ENCODE data around the gene NCOA4.
"Not testable (repeated sequence)": the region's sequence is repeated elsewhere in the genome, so short reads cannot be mapped to it uniquely, and the experiment has no call there.

Gene NCOA4

GRCh38 chr10:46052057-46052790 lies 21.8 kb upstream of the NCOA4 start:
- DNase-seq, result no peak

GRCh38 chr10:46050941-46051623 lies 20.7 kb upstream of the NCOA4 start:
- DNase-seq, result peak in 1 of 2 experiments; percentile 11

- DNase-seq, result not testable (repeated sequence)
Observed at GRCh38 chr10:46049497-46049831, 19.0 kb upstream of the NCOA4 start.

- no peak for DNase-seq
Observed at GRCh38 chr10:46048152-46048551, 17.7 kb upstream of the NCOA4 start.

GRCh38 chr10:46046261-46046660 lies 15.8 kb upstream of the NCOA4 start, which contains the start of gene MSMB:
Gene MSMB (minus strand): TSS chr10:46046269. CDS start chr10:46046237, 32 bp downstream.
- no peak for DNase-seq

GRCh38 chr10:46042527-46042926 lies 12.1 kb upstream of the NCOA4 start:
- no peak for DNase-seq

GRCh38 chr10:46040004-46040403 lies 9.6 kb upstream of the NCOA4 start:
- DNase-seq, result no peak

- no peak for DNase-seq
Observed at GRCh38 chr10:46037107-46037825, 6.8 kb upstream of the NCOA4 start.

GRCh38 chr10:46035923-46036849 lies 5.8 kb upstream of the NCOA4 start:
- no peak for DNase-seq

GRCh38 chr10:46033602-46034011 lies 3.2 kb upstream of the NCOA4 start:
- no peak for DNase-seq

- DNase-seq, result no peak
Observed at GRCh38 chr10:46031648-46032532, 1.5 kb upstream of the NCOA4 start.

GRCh38 chr10:46029461-46030030 lies 877 bp downstream of the NCOA4 start:
- DNase-seq, result no peak

GRCh38 chr10:46028584-46029460 lies 1.6 kb downstream of the NCOA4 start:
- peak in 1 of 2 experiments; percentile 33 for DNase-seq

GRCh38 chr10:46026106-46026505 lies 4.3 kb downstream of the NCOA4 start:
- no peak for DNase-seq

- no peak for DNase-seq
Observed at GRCh38 chr10:46025406-46025805, 5.0 kb downstream of the NCOA4 start.

GRCh38 chr10:46024948-46025347 lies 5.5 kb downstream of the NCOA4 start:
- DNase-seq, result no peak

- no peak for DNase-seq
Observed at GRCh38 chr10:46022978-46023702, 7.3 kb downstream of the NCOA4 start.

GRCh38 chr10:46020344-46020657 lies 10.1 kb downstream of the NCOA4 start:
- no peak for DNase-seq

- no peak for DNase-seq
Observed at GRCh38 chr10:46019569-46020343, 10.7 kb downstream of the NCOA4 start.
